HEK293 (cell line): ENCODE data around the gene ATP6V0A4.

ENCODE experiments used
- CTCF ChIA-PET: fragments of 350-600 bp; formaldehyde crosslinking; extraction: SDS; loops from one replicate; lab custom pipeline; 2021; ENCODE audit warnings: antibody characterized with exemption; lab: Yijun Ruan, JAX
- POLR2A ChIA-PET: fragments of 300-600 bp; formaldehyde crosslinking; extraction: SDS; loops from one replicate; lab custom pipeline; 2020; ENCODE audit warnings: antibody characterized with exemption, inconsistent platforms; lab: Yijun Ruan, JAX
- H3K27ac ChIP-seq: fragments of 200-500 bp; sonication (Bioruptor generic); 2 replicates; pipeline ENCODE4 v1.5.1; 2014; ENCODE audit warnings: low read depth, low read length, control low read depth, inconsistent platforms; ENCODE audit errors: extremely low read depth
- H3K36me3 ChIP-seq, 2 experiments: fragments of 200-500 bp in 1 of 2; sonication (Bioruptor generic) in 1 of 2; 1 replicate in 1 of 2; 2 replicates in 1 of 2; pipeline ENCODE4 v1.5.1; 2014 to 2017; ENCODE audit warnings: inconsistent platforms in 2 of 2, low read length in 2 of 2; ENCODE audit not compliant: control insufficient read depth in 2 of 2, insufficient read depth in 1 of 2
- H3K4me1 ChIP-seq: fragments of 200-500 bp; sonication (Bioruptor generic); 2 replicates; pipeline ENCODE4 v1.5.1; 2014; ENCODE audit warnings: mild to moderate bottlenecking, low read length, inconsistent platforms; ENCODE audit not compliant: control insufficient read depth, insufficient read depth
- H3K4me3 ChIP-seq: 2 replicates; pipeline ENCODE4 v1.5.1; 2011; ENCODE audit warnings: low read depth, mild to moderate bottlenecking, control low read depth, low read length, moderate library complexity
- H3K9me3 ChIP-seq: fragments of 200-500 bp; sonication (Bioruptor generic); 2 replicates; pipeline ENCODE4 v1.5.1; 2014; ENCODE audit warnings: low read depth, low read length, inconsistent platforms; ENCODE audit not compliant: control insufficient read depth, insufficient read depth
- BCL6B ChIP-seq: fragments of 450-650 bp; formaldehyde crosslinking; IDR thresholded peaks from 2 replicates; pipeline ENCODE4 v1.5.1; 2017; ENCODE audit warnings: missing biosample characterization, missing genetic modification characterization
- HOXC10 ChIP-seq: sonication (generic); formaldehyde crosslinking; IDR thresholded peaks from 2 replicates; pipeline ENCODE4 v1.8.1; 2023; ENCODE audit warnings: mild to moderate bottlenecking, missing genetic modification reagents
- KLF10 ChIP-seq: fragments of 450-650 bp; IDR thresholded peaks from 2 replicates; pipeline ENCODE4 v1.5.1; 2018; ENCODE audit warnings: missing biosample characterization, mild to moderate bottlenecking, missing genetic modification characterization
- KLF8 ChIP-seq: fragments of 450-650 bp; formaldehyde crosslinking; IDR thresholded peaks from 2 replicates; pipeline ENCODE4 v1.5.1; 2016; ENCODE audit warnings: missing biosample characterization, missing genetic modification characterization
- SP2 ChIP-seq: fragments of 450-650 bp; formaldehyde crosslinking; IDR thresholded peaks from 2 replicates; pipeline ENCODE4 v1.5.1; 2016; ENCODE audit warnings: missing biosample characterization, missing genetic modification characterization
- SP3 ChIP-seq: fragments of 450-650 bp; formaldehyde crosslinking; IDR thresholded peaks from 2 replicates; pipeline ENCODE4 v1.5.1; 2016; ENCODE audit warnings: missing biosample characterization, missing genetic modification characterization
- TCF7L2 ChIP-seq: IDR thresholded peaks from 2 replicates; pipeline ENCODE4 v1.6.1; 2011; ENCODE audit warnings: low read depth, mild to moderate bottlenecking, inconsistent platforms, low read length, moderate library complexity, borderline replicate concordance
- WT1 ChIP-seq: fragments of 450-650 bp; formaldehyde crosslinking; IDR thresholded peaks from 2 replicates; pipeline ENCODE4 v1.5.1; 2016; ENCODE audit warnings: missing biosample characterization, missing genetic modification characterization
- ZBTB21 ChIP-seq: fragments of 450-650 bp; formaldehyde crosslinking; IDR thresholded peaks from 2 replicates; pipeline ENCODE4 v1.5.1; 2017; ENCODE audit warnings: missing biosample characterization, missing genetic modification characterization
- ZFP3 ChIP-seq: fragments of 450-650 bp; formaldehyde crosslinking; IDR thresholded peaks from 2 replicates; pipeline ENCODE4 v1.5.1; 2016; ENCODE audit warnings: low read depth, missing biosample characterization, missing genetic modification characterization
- ZFP37 ChIP-seq: fragments of 450-650 bp; formaldehyde crosslinking; IDR thresholded peaks from 2 replicates; pipeline ENCODE4 v1.5.1; 2016; ENCODE audit warnings: missing biosample characterization, missing genetic modification characterization
- ZFP41 ChIP-seq: fragments of 450-650 bp; formaldehyde crosslinking; IDR thresholded peaks from 2 replicates; pipeline ENCODE4 v1.5.1; 2016; ENCODE audit warnings: missing biosample characterization, missing genetic modification characterization, borderline replicate concordance
- ZNF155 ChIP-seq: fragments of 450-650 bp; formaldehyde crosslinking; IDR thresholded peaks from 2 replicates; pipeline ENCODE4 v1.5.1; 2016; ENCODE audit warnings: missing biosample characterization, missing genetic modification characterization
- ZNF292 ChIP-seq: fragments of 450-650 bp; formaldehyde crosslinking; IDR thresholded peaks from 2 replicates; pipeline ENCODE4 v1.5.1; 2016; ENCODE audit warnings: low read depth, missing biosample characterization, missing genetic modification characterization, borderline replicate concordance
- ZNF350 ChIP-seq: fragments of 450-650 bp; formaldehyde crosslinking; IDR thresholded peaks from 2 replicates; pipeline ENCODE4 v1.5.0; 2017; ENCODE audit warnings: missing biosample characterization, mild to moderate bottlenecking, missing genetic modification characterization
- ZNF37A ChIP-seq: fragments of 450-650 bp; IDR thresholded peaks from 2 replicates; pipeline ENCODE4 v1.5.1; 2018; ENCODE audit warnings: missing biosample characterization, missing genetic modification characterization
- ZNF423 ChIP-seq: fragments of 450-650 bp; formaldehyde crosslinking; IDR thresholded peaks from 2 replicates; pipeline ENCODE4 v1.5.1; 2016; ENCODE audit warnings: missing biosample characterization, missing genetic modification characterization
- ZNF433 ChIP-seq: fragments of 450-650 bp; formaldehyde crosslinking; IDR thresholded peaks from 2 replicates; pipeline ENCODE4 v1.5.1; 2016; ENCODE audit warnings: missing biosample characterization, missing genetic modification characterization, low read depth
- ZNF501 ChIP-seq: fragments of 450-650 bp; formaldehyde crosslinking; IDR thresholded peaks from 2 replicates; pipeline ENCODE4 v1.5.1; 2016; ENCODE audit warnings: missing biosample characterization, missing genetic modification characterization
- ZNF510 ChIP-seq: fragments of 450-650 bp; formaldehyde crosslinking; IDR thresholded peaks from 2 replicates; pipeline ENCODE4 v1.5.1; 2018; ENCODE audit warnings: mild to moderate bottlenecking, missing genetic modification characterization, missing biosample characterization; ENCODE audit not compliant: insufficient replicate concordance
- ZNF529 ChIP-seq: fragments of 450-650 bp; formaldehyde crosslinking; IDR thresholded peaks from 2 replicates; pipeline ENCODE4 v1.5.1; 2017; ENCODE audit warnings: missing genetic modification characterization, missing biosample characterization; ENCODE audit not compliant: insufficient replicate concordance
- ZNF549 ChIP-seq: fragments of 450-650 bp; IDR thresholded peaks from 2 replicates; pipeline ENCODE4 v1.5.1; 2018; ENCODE audit warnings: missing biosample characterization, missing genetic modification characterization, mild to moderate bottlenecking, inconsistent platforms, moderate library complexity
- ZNF555 ChIP-seq: fragments of 450-650 bp; formaldehyde crosslinking; conservative IDR thresholded peaks from 2 replicates; pipeline ENCODE4 v1.5.1; 2017; ENCODE audit warnings: missing biosample characterization, mild to moderate bottlenecking, missing genetic modification characterization, inconsistent platforms
- ZNF610 ChIP-seq: fragments of 450-650 bp; formaldehyde crosslinking; IDR thresholded peaks from 2 replicates; pipeline ENCODE4 v1.5.1; 2016; ENCODE audit warnings: missing biosample characterization, missing genetic modification characterization, borderline replicate concordance
- ZNF701 ChIP-seq: fragments of 450-650 bp; formaldehyde crosslinking; IDR thresholded peaks from 2 replicates; pipeline ENCODE4 v1.5.1; 2016; ENCODE audit warnings: missing biosample characterization, missing genetic modification characterization
- ZXDB ChIP-seq: fragments of 450-650 bp; formaldehyde crosslinking; IDR thresholded peaks from 2 replicates; pipeline ENCODE4 v1.5.1; 2016; ENCODE audit warnings: missing biosample characterization, missing genetic modification characterization
- TF ChIP-seq, protein P1 (sequence below): fragments of 450-650 bp; formaldehyde crosslinking; IDR thresholded peaks from 2 replicates; pipeline ENCODE4 v1.5.1; 2016; ENCODE audit warnings: missing biosample characterization, missing genetic modification characterization
- TF ChIP-seq, protein P2 (sequence below): fragments of 450-650 bp; formaldehyde crosslinking; IDR thresholded peaks from 2 replicates; pipeline ENCODE4 v1.5.1; 2016; ENCODE audit warnings: missing biosample characterization, missing genetic modification characterization

Gene ATP6V0A4

DNA sequence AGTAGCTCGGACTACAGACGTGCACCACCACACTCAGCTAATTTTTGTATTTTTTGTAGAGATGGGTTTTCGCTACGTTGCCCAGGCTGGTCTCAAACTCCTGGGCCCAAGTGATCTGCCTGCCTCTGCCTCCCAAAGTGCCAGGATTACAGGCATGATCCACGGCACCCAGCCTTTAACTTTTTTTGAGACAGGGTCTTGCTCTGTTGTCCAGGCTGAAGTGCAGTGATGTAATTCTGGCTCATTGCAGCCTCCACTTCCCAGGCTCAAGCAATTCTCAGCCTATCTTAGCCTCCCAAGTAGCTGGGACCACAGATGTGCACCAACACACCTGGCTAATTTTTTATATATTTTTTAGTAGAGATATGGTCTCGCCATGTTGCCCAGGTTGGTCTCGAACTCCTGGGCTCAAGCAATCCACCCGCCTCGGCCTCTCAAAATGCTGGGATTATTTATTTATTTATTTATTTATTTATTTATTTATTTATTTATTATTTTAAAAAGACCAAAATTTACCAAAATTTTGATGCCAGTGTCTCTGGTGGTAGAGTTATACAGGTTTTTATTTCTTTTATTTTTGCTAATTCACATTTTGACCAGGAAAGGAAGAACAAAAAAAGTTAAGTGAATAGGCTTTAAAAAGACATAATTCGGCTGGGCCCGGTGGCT, 25.0 kb upstream of the ATP6V0A4 start (continued):
- TF ChIP-seq, protein P1, sequence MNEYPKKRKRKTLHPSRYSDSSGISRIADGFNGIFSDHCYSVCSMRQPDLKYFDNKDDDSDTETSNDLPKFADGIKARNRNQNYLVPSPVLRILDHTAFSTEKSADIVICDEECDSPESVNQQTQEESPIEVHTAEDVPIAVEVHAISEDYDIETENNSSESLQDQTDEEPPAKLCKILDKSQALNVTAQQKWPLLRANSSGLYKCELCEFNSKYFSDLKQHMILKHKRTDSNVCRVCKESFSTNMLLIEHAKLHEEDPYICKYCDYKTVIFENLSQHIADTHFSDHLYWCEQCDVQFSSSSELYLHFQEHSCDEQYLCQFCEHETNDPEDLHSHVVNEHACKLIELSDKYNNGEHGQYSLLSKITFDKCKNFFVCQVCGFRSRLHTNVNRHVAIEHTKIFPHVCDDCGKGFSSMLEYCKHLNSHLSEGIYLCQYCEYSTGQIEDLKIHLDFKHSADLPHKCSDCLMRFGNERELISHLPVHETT: no peak
- TF ChIP-seq, protein P2, sequence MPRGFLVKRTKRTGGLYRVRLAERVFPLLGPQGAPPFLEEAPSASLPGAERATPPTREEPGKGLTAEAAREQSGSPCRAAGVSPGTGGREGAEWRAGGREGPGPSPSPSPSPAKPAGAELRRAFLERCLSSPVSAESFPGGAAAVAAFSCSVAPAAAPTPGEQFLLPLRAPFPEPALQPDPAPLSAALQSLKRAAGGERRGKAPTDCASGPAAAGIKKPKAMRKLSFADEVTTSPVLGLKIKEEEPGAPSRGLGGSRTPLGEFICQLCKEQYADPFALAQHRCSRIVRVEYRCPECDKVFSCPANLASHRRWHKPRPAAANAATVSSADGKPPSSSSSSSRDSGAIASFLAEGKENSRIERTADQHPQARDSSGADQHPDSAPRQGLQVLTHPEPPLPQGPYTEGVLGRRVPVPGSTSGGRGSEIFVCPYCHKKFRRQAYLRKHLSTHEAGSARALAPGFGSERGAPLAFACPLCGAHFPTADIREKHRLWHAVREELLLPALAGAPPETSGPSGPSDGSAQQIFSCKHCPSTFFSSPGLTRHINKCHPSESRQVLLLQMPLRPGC (tag by site-specific recombination): no peak
- TF ChIP-seq WT1 (tag by site-specific recombination): no peak
- TF ChIP-seq ZNF510 (tag by site-specific recombination): peak; percentile 68
- no peak for TF ChIP-seq ZNF292 (tag by site-specific recombination)
- TF ChIP-seq ZNF433 (tag by site-specific recombination): 0 out of 2 replicates have a peak, but pooled peaks have one; percentile 45
- TF ChIP-seq HOXC10: no peak
- peak; percentile 44; the same call in 1 of the 2 replicates for TF ChIP-seq ZFP37
- TF ChIP-seq ZNF549 (tag by site-specific recombination): no peak
- no peak for TF ChIP-seq TCF7L2
- peak; percentile 48; the same call in 1 of the 2 replicates for TF ChIP-seq ZXDB (tag by site-specific recombination)
- TF ChIP-seq ZNF350 (tag by site-specific recombination): no peak

GRCh38 chr7:138821912-138822311, 23.9 kb upstream of the ATP6V0A4 start:
- TF ChIP-seq KLF8 (tag by site-specific recombination) (no peak), ZNF155 (tag by site-specific recombination) (no peak), ZFP3 (tag by site-specific recombination) (no peak), ZNF423 (tag by site-specific recombination) (no peak), ZNF37A (tag by site-specific recombination) (no peak), ZNF555 (tag by site-specific recombination) (no peak), ZNF701 (tag by site-specific recombination) (no peak), ZNF549 (tag by site-specific recombination) (no peak), BCL6B (tag by site-specific recombination) (no peak), SP3 (tag by site-specific recombination) (no peak), ZNF529 (no peak), SP2 (tag by site-specific recombination) (no peak), ZFP41 (tag by site-specific recombination) (no peak), ZBTB21 (tag by site-specific recombination) (no peak), KLF10 (tag by site-specific recombination) (no peak), TCF7L2 (no peak), ZNF501 (tag by site-specific recombination) (no peak), ZNF610 (tag by site-specific recombination) (no peak)
- Histone ChIP-seq H3K9me3 (no peaks in the 10 kb centered on the region), H3K4me3 (no peak overlapping the region), H3K27ac (no peak overlapping the region), H3K4me1 (no peaks in the 10 kb centered on the region), H3K36me3 (no peaks in the 10 kb centered on the region)
- ChIA-PET CTCF (no interaction called here), POLR2A (no interaction called here)
